K562 (cell line): ENCODE data around the gene ANXA4. TPM values are rescaled to one million over a fixed set of nuclear protein-coding genes. Genes with fewer than 3 reads are reported as not detected.

Experiments
- ATAC-seq: fragments of 200-7000 bp; cut with Tn5 transposase; 3 replicates; pipeline ENCODE4 v1.9.1; 2020; ENCODE audit warnings: moderate library complexity
- BruUV-seq: library from RNA; stranded (reverse); fragments of 400-500 nt; replicated peaks from 2 replicates; lab custom pipeline; 2021; lab: Mats Ljungman, UMichigan
- CTCF ChIA-PET: fragments of 300-600 bp; formaldehyde crosslinking; extraction: SDS; loops from one replicate; lab custom pipeline; 2021; ENCODE audit warnings: low intra/inter-chr PET ratio; lab: Yijun Ruan, JAX
- POLR2A ChIA-PET: fragments of 300-600, 350-650 bp; sonication (Branson Sonifier 250); formaldehyde crosslinking; extraction: SDS; loops from one replicate; lab custom pipeline; 2021; ENCODE audit warnings: antibody characterized with exemption, inconsistent platforms; lab: Yijun Ruan, JAX
- DNase-seq, 4 experiments: peaks; one replicate each; pipeline versions ENCODE4 v3.0.0 to v3.0.0-alpha.2; 2011 to 2018; ENCODE audit warnings: low spot score in 3 of 4, mixed read lengths in 3 of 4; ENCODE audit errors: extremely low read depth in 1 of 4
- FAIRE-seq: peaks from 2 replicates; lab custom pipeline; 2011; peaks lifted over from hg19 to GRCh38; lab: Jason Lieb, UNC
- H2AFZ ChIP-seq: 2 replicates; pipeline ENCODE4 v1.6.0; 2011; ENCODE audit warnings: low read depth, low read length, control low read depth, inconsistent platforms
- H3K27ac ChIP-seq: fragments of 200-600 bp; 3 replicates; pipeline ENCODE4 v1.8.0; 2011; ENCODE audit warnings: low read depth, mild to moderate bottlenecking, control low read depth, inconsistent platforms, low read length, moderate library complexity, mixed read lengths; ENCODE audit errors: extremely low read depth
- H3K27me3 ChIP-seq, 2 experiments: fragments of 300-600 bp in 1 of 2; 2 replicates in 1 of 2; 3 replicates in 1 of 2; pipeline versions ENCODE4 v1.6.0 to v1.8.0; 2011; ENCODE audit warnings: inconsistent platforms in 2 of 2, low read length in 2 of 2, mild to moderate bottlenecking in 1 of 2, mixed read lengths in 1 of 2, moderate library complexity in 1 of 2; ENCODE audit not compliant: control insufficient read depth in 2 of 2, insufficient read depth in 2 of 2
- H3K36me3 ChIP-seq: fragments of 300-600 bp; 3 replicates; pipeline ENCODE4 v1.8.0; 2011; ENCODE audit warnings: mild to moderate bottlenecking, low read length, inconsistent platforms; ENCODE audit not compliant: control insufficient read depth, insufficient read depth
- H3K4me1 ChIP-seq, 2 experiments: fragments of 200-600 bp in 1 of 2; replicated peaks in 1 of 2; 2 replicates in 1 of 2; 3 replicates in 1 of 2; pipeline versions ENCODE4 v1.5.1 to v1.8.0; 2011; ENCODE audit warnings: inconsistent platforms in 2 of 2, low read length in 2 of 2, mild to moderate bottlenecking in 1 of 2, mixed read lengths in 1 of 2, moderate library complexity in 1 of 2; ENCODE audit not compliant: control insufficient read depth in 2 of 2, insufficient read depth in 2 of 2
- H3K4me2 ChIP-seq: 2 replicates; pipeline ENCODE4 v1.6.1; 2011; ENCODE audit warnings: low read length, control low read depth, inconsistent platforms, mixed read lengths; ENCODE audit not compliant: insufficient read depth
- H3K4me3 ChIP-seq: fragments of 200-600 bp; sonication (generic), shearing (Covaris generic); 2 replicates; pipeline ENCODE4 v1.5.1; 2016; ENCODE audit warnings: control low read depth, inconsistent platforms
- H3K79me2 ChIP-seq: fragments of 200-600 bp; 3 replicates; pipeline ENCODE4 v1.8.0; 2011; ENCODE audit warnings: low read length, inconsistent platforms; ENCODE audit not compliant: control insufficient read depth, insufficient read depth
- H3K9ac ChIP-seq, 2 experiments: 2 replicates each; pipeline versions ENCODE4 v1.6.0 to v1.6.1; 2011; ENCODE audit warnings: low read depth in 2 of 2, low read length in 2 of 2, control low read depth in 1 of 2, inconsistent platforms in 1 of 2, mild to moderate bottlenecking in 1 of 2, mixed read lengths in 1 of 2; ENCODE audit not compliant: insufficient read depth in 1 of 2
- H3K9me1 ChIP-seq: one replicate; pipeline ENCODE4 v1.6.0; 2011; ENCODE audit warnings: inconsistent platforms, mild to moderate bottlenecking, low read length, moderate library complexity; ENCODE audit not compliant: control insufficient read depth, insufficient read depth
- H3K9me3 ChIP-seq: replicated peaks from 2 replicates; pipeline ENCODE4 v1.5.1; 2011; ENCODE audit warnings: low read depth, low read length, inconsistent platforms; ENCODE audit not compliant: control insufficient read depth, insufficient read depth
- H4K20me1 ChIP-seq: replicated peaks from 2 replicates; pipeline ENCODE4 v1.6.1; 2011; ENCODE audit warnings: low read length, inconsistent platforms, mixed read lengths; ENCODE audit not compliant: control insufficient read depth, insufficient read depth
- EHMT2 ChIP-seq: fragments of 450-650 bp; IDR thresholded peaks from 2 replicates; pipeline ENCODE4 v1.6.1; 2018; ENCODE audit warnings: antibody characterized with exemption
- MCM3 ChIP-seq: fragments of 450-650 bp; IDR thresholded peaks from 2 replicates; pipeline ENCODE4 v1.6.1; 2016
- MYNN ChIP-seq, 2 experiments: sonication (generic); formaldehyde crosslinking in 1 of 2; IDR thresholded peaks; 2 replicates each; pipeline versions ENCODE4 v1.5.0 to v1.6.1; 2016 to 2020; ENCODE audit warnings: antibody characterized with exemption in 1 of 2, missing genetic modification reagents in 1 of 2
- NR2C1 ChIP-seq, 2 experiments: fragments of 450-650 bp; IDR thresholded peaks; 2 replicates each; pipeline ENCODE4 v1.6.1; 2017; ENCODE audit warnings: mild to moderate bottlenecking in 2 of 2, antibody characterized with exemption in 1 of 2, inconsistent platforms in 1 of 2, missing compliant biosample characterization in 1 of 2, missing genetic modification characterization in 1 of 2
- NR3C1 ChIP-seq: sonication (generic); formaldehyde crosslinking; IDR thresholded peaks from 2 replicates; pipeline ENCODE4 v1.8.1; 2022; ENCODE audit warnings: missing genetic modification reagents
- RFX7 ChIP-seq: fragments of 250-450 bp; sonication (Bioruptor Pico); IDR thresholded peaks from 2 replicates; pipeline ENCODE4 v1.5.1; 2021; ENCODE audit warnings: mild to moderate bottlenecking
- SIX5 ChIP-seq, 2 experiments: IDR thresholded peaks; 2 replicates each; pipeline ENCODE4 v1.6.1; 2011; ENCODE audit warnings: low read length in 2 of 2, borderline replicate concordance in 1 of 2, low read depth in 1 of 2, mild to moderate bottlenecking in 1 of 2, moderate library complexity in 1 of 2; ENCODE audit not compliant: insufficient read depth in 1 of 2
- TBP ChIP-seq: optimal IDR thresholded peaks from 2 replicates; pipeline ENCODE3; 2011; ENCODE audit warnings: low read depth, low read length, improper control_type of control experiment
- THRAP3 ChIP-seq: fragments of 450-650 bp; IDR thresholded peaks from 2 replicates; pipeline ENCODE4 v1.6.1; 2016; ENCODE audit warnings: mild to moderate bottlenecking, inconsistent platforms, borderline replicate concordance
- ZNF589 ChIP-seq: fragments of 200-800 bp; sonication (Bioruptor generic); IDR thresholded peaks from 2 replicates; pipeline ENCODE4 v1.6.1; 2016; ENCODE audit warnings: low read depth, missing genetic modification characterization, missing compliant biosample characterization
- ZNF766 ChIP-seq: fragments of 200-800 bp; sonication (Bioruptor generic); conservative IDR thresholded peaks from 2 replicates; pipeline ENCODE4 v1.6.1; 2016; ENCODE audit warnings: missing genetic modification characterization, missing compliant biosample characterization
- whole genome bisulfite sequencing: fragments of 100-300 bp; shearing (Covaris generic); methylation state at CpG from one replicate; pipeline ENCODE4 v1.1.6; 2016; ENCODE audit warnings: low coverage, mixed read lengths; ENCODE audit not compliant: insufficient coverage; ENCODE audit errors: missing lambda C conversion rate; 5-methylcytosine and 5-hydroxymethylcytosine counted together
- in situ Hi-C: fragments of 300-500 bp; cut with MboI; formaldehyde crosslinking; loops from 4 replicates; pipeline ENCODE4 v1.15.0; 2018; ENCODE audit warnings: inconsistent platforms, mixed read lengths
- intact Hi-C: fragments of 100-400 bp; cut with micrococcal nuclease; formaldehyde crosslinking; loops from 2 replicates; pipeline ENCODE4 v1.14.2; 2022
- polyA plus RNA-seq, 8 experiments: library from polyadenylated mRNA; depleted of rRNA in 4 of 8; stranded (reverse) in 5 of 8; unstranded in 3 of 8; fragments of >200 nt; fragmentation: Nextera tagmentation in 2 of 8; fragmentation: Illumina TruSeq in 1 of 8; extraction: Ambion mirVana in 2 of 8; extraction: Trizol in 1 of 8; gene quantifications; 2 replicates each; pipeline versions ENCODE4 v1.2.1 to v1.2.3, GENCODE V29; 2011 to 2014; ENCODE audit warnings: inconsistent platforms in 1 of 8, missing spikeins in 1 of 8
- total RNA-seq, 7 experiments: library from RNA; depleted of rRNA in 6 of 7; stranded (reverse); fragments of >200 nt in 6 of 7; fragmentation: Illumina TruSeq in 2 of 7; extraction: Trizol in 2 of 7; gene quantifications; 2 replicates each; pipeline versions ENCODE4 v1.2.1 to v1.2.3, GENCODE V29; 2011 to 2021; ENCODE audit warnings: low replicate concordance in 1 of 7

ANXA4 gene
- total and polyA plus RNA-seq, 9 of the 15 experiments (the other 6 are each of a cell fraction or from before 2014, with no cell fraction given): 3.4 to 13.6 (median 11.6) TPM

GRCh38 chr2:69693775-69694450 lies 48.0 kb upstream of the ANXA4 start:
- H3K9me3 ChIP-seq: no peaks in the 10 kb centered on the region
- ChIA-PET POLR2A (interaction anchor here (0.8 kb wide), 1 partner anchor 15 kb away, joined by 3 read pairs; no protein-coding TSS in a partner anchor), CTCF (no interaction called here)
- TF ChIP-seq NR2C1 (IDR thresholded peaks at IDR 0.05) (no peak), NR2C1 (tag; IDR thresholded peaks at IDR 0.05) (no peak), MYNN (IDR thresholded peaks at IDR 0.05) (no peak), MYNN (CRISPR knock-in tag; IDR thresholded peaks at IDR 0.05) (no peak), ZNF766 (CRISPR knock-in tag) (no peak), TBP (no peak), ZNF589 (no peak), RFX7 (no peak), EHMT2 (no peak), SIX5 (IDR thresholded peaks at IDR 0.05; ENCODE audit: borderline replicate concordance in 1 of 2, insufficient read depth in 1 of 2, low read depth in 1 of 2, low read length in 2 of 2) (no peak), NR3C1 (CRISPR knock-in tag) (no peak), MCM3 (no peak), THRAP3 (no peak)
- 34% methylated on average over 6 of the region's 6 CpGs for WGBS
- BruUV-seq: no TSS peak
- H3K9ac ChIP-seq: no peak overlapping the region
- FAIRE-seq: no peak
- ATAC-seq: no peak
- in situ Hi-C loops: no loop called here
- no peak overlapping the region for H3K4me3 ChIP-seq
- H3K9me1 ChIP-seq: no peaks in the 10 kb centered on the region
- no peaks in the 10 kb centered on the region for H4K20me1 ChIP-seq
- intact Hi-C loops: no loop called here
- no peaks in the 10 kb centered on the region for H3K36me3 ChIP-seq
- peaks cover 0 to 4% of the 10 kb centered on the region in 2 experiments; a peak in 2 of 5 replicates for H3K27me3 ChIP-seq
- H3K4me2 ChIP-seq: no peak overlapping the region
- H3K4me1 ChIP-seq: no peaks in the 10 kb centered on the region; a peak in 1 of 5 replicates
- H2AFZ ChIP-seq: no peak overlapping the region
- no peak for DNase-seq
- no peaks in the 10 kb centered on the region for H3K79me2 ChIP-seq
- no peak overlapping the region for H3K27ac ChIP-seq
